GM19239 (cell line): ENCODE measurements around the gene OGFOD2.

ENCODE experiments used
- DNase-seq: peaks from one replicate; pipeline ENCODE4 v3.0.0; 2011; ENCODE audit warnings: low spot score; ENCODE audit not compliant: insufficient read length
- FAIRE-seq: peaks from 2 replicates; lab custom pipeline; 2011; peaks lifted over from hg19 to GRCh38; lab: Jason Lieb, UNC

The OGFOD2 gene

GRCh38 chr12:122974274-122974891 is 661 bp upstream of the OGFOD2 start:
- FAIRE-seq (peak; percentile 96), DNase-seq (peak; percentile 85)

GRCh38 chr12:122975790-122976647 is 975 bp downstream of the OGFOD2 start:
- FAIRE-seq (no peak), DNase-seq (no peak)

GRCh38 chr12:122976648-122976975 is 1.6 kb downstream of the OGFOD2 start:
- DNase-seq, result no peak
- no peak for FAIRE-seq

GRCh38 chr12:122977153-122977552 is 2.1 kb downstream of the OGFOD2 start:
- FAIRE-seq (no peak), DNase-seq (no peak)

- DNase-seq (no peak), FAIRE-seq (no peak)
Observed at GRCh38 chr12:122977655-122978392, 2.8 kb downstream of the OGFOD2 start.

- DNase-seq, result no peak
- no peak for FAIRE-seq
Observed at GRCh38 chr12:122978507-122978955, 3.5 kb downstream of the OGFOD2 start.

- DNase-seq (no peak), FAIRE-seq (no peak)
Observed at GRCh38 chr12:122979001-122979907, 4.2 kb downstream of the OGFOD2 start.

- FAIRE-seq (peak; percentile 77), DNase-seq (no peak)
Observed at GRCh38 chr12:122979908-122980182, 4.8 kb downstream of the OGFOD2 start.

GRCh38 chr12:122980183-122981035 is 5.4 kb downstream of the OGFOD2 start, which contains the start of gene ARL6IP4:
TSS of gene ARL6IP4 (plus strand) at chr12:122980681. CDS start at chr12:122981140, 459 bp downstream.
- FAIRE-seq (peak; percentile 23), DNase-seq (peak; percentile 91)

- DNase-seq, result no peak
Observed at GRCh38 chr12:122981036-122981471, 6.0 kb downstream of the OGFOD2 start.

GRCh38 chr12:122981587-122982476 is 6.8 kb downstream of the OGFOD2 start:
- DNase-seq (no peak), FAIRE-seq (no peak)

More at GRCh38 chr12:122981036-122981471, 6.0 kb downstream of the OGFOD2 start:
- no peak for FAIRE-seq

- FAIRE-seq (no peak), DNase-seq (no peak)
Observed at GRCh38 chr12:122982477-122982815, 7.4 kb downstream of the OGFOD2 start.

- DNase-seq, result no peak
- no peak for FAIRE-seq
Observed at GRCh38 chr12:122982963-122983788, 8.1 kb downstream of the OGFOD2 start.

GRCh38 chr12:122983789-122984515 is 8.9 kb downstream of the OGFOD2 start:
- FAIRE-seq (peak; percentile 11), DNase-seq (no peak)

- FAIRE-seq (no peak), DNase-seq (no peak)
Observed at GRCh38 chr12:122984612-122985337, 9.7 kb downstream of the OGFOD2 start.
